Stimulated activated CD4-positive, alpha-beta T cell treated with anti-CD3 and anti-CD28 coated beads, TNF-alpha, amount 100 ng/mL, for 1 hour (primary cell): ENCODE measurements around the gene KRTAP1-5.
"Not testable (repeated sequence)": the region's sequence is repeated elsewhere in the genome, so short reads cannot be mapped to it uniquely, and the experiment has no call there.

ENCODE experiments used
- DNase-seq, 3 donors: peaks; one replicate each; pipeline ENCODE4 v3.0.0-alpha.2; 2020; ENCODE audit warnings: low read depth in 3 of 3, low spot score in 1 of 3

The KRTAP1-5 gene

GRCh38 chr17:41026715-41027471, at the start of gene KRTAP1-5:
TSS of gene KRTAP1-5 (minus strand) at chr17:41027208. CDS start at chr17:41027155, 53 bp downstream.
- DNase-seq, result no peak

GRCh38 chr17:41076788-41077187, 49.8 kb upstream of the KRTAP1-5 start:
- DNase-seq, result no peak

- no peak for DNase-seq
These were observed 46.7 kb upstream of the KRTAP1-5 start for GRCh38 chr17:41073676-41074075.

GRCh38 chr17:41071606-41072360, 44.8 kb upstream of the KRTAP1-5 start:
- no peak for DNase-seq

- DNase-seq, result no peak
These were observed 42.0 kb upstream of the KRTAP1-5 start for GRCh38 chr17:41069031-41069430.

GRCh38 chr17:41067281-41067680, 40.3 kb upstream of the KRTAP1-5 start:
- DNase-seq, result no peak

DNA sequence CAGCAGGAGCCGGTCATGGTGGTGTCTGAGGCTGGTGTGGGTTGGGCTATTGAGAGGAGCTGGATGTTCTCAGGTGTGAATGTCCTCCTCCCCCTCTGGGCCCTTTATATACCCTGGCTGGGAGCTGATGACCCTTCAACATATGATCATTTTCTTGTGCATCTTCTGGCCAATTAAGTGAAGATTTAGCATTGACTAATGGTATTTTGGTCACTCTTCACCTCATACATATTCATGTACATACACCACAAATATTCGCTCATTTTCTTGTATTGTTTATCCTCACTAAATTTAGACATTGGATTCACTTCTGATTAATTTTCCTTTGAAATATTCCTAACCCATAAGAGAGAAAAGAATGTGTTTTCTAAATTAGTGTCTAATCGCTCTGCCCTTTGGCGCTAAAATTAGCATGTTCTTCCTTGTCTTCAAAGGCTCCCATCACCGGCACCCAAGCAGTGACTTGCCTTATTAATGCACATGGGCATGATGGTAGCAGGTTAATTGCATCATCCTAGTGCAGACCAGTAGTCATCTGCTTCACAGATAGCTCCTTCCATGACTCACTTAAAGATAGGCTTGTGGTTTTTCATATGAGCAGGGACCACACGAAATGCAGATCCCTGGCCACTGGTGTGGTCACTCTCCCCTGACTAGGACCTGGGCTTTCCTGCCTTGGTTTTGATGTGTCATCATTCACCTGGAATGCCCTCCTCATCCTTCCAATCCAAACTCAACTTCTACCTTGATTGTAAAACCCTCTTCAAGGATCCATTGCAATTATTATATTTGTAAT, 39.0 kb upstream of the KRTAP1-5 start, which contains the start of gene KRTAP2-4:
Gene KRTAP2-4 (minus strand): TSS at position 51 of the 796 bp plus-strand sequence. CDS start 34 bp downstream, at position 17.
- DNase-seq, result no peak

DNA sequence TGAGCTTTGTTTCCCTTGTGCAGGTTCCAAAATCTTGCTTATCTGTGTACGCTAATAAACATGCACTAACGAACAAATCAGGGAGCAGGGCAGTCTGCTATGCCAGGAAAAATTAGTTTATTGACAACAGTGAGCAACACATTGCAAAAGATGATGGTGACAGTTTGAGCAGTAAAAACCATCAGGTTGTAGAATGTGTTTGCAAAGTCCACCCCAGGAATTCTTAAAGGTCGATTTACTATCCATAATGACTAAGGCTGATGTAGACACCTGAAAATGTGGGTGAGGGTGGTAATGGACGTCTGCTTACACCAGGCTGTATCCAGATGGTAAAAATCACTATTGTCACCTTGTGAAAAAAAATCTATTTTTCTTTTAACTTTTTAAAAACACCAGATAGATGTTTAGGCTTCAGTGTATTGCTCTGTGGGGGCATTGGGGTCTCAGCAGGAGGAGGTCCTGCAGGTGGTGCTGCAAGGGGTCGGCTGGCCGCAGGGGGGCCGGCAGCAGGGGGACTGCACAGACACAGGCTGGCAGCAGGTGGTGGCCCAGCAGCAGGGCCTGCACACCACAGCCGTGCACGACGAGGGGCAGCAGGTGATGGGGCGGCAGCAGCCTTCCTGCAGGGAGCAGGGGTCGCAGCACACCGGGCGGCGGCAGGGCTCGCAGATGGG, 38.1 kb upstream of the KRTAP1-5 start:
- not testable (repeated sequence) for DNase-seq

DNA sequence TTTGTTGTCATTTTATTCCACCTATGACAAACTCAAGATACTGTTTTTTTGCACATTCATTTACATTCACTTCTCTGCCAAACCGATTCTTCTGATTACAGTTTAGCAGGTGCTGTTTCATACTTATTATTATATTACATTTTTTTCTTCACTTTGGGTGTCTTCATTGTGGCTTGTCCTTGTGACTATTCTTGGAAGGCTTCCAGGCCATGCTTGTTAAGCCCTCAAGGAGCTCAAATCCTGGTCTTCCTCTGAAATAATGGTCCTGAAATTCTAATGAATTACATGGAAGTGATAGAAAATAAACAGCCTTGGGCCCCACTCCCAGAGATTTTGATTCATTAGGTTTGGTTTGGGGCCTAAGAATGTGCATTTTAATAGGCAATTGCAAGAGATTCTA, 37.3 kb upstream of the KRTAP1-5 start:
- no peak for DNase-seq

DNA sequence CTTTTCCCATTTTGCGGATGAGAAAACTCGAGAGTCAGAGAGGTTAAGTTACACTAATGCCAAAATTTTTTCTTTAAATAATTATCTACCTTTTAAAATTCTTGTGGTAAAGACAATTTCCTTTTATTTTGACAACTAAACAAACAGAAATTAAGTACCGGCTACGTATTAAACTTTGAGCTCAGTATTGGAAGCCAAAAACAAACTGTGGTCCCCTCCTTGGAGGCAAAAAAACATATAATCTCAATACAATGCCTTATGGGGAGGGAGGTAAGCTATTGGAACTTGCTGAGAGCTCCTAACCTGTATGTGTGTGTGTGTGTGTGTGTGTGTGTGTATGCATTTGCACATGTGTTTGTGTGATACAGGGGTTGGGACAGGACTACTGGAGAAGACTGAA, 36.4 kb upstream of the KRTAP1-5 start:
- no peak for DNase-seq

DNA sequence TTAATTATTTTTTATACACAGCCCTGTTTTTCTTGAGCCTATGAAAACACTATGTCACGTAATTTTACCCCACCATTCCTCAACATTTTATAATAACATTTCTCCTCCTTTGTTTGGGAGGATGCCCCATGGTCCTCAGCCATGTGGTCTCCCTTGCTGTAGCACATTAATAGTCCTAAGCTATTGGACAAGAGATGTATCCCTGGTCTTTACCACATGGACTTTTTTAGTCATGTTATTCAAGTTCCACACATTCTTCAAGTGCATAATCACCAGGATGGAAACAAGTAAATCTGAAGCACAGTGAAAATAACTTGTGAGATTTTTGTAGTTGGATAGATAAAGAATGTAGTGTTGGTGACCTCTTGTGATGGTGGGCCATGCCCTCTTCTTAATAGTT, 35.0 kb upstream of the KRTAP1-5 start:
- DNase-seq, result no peak

DNA sequence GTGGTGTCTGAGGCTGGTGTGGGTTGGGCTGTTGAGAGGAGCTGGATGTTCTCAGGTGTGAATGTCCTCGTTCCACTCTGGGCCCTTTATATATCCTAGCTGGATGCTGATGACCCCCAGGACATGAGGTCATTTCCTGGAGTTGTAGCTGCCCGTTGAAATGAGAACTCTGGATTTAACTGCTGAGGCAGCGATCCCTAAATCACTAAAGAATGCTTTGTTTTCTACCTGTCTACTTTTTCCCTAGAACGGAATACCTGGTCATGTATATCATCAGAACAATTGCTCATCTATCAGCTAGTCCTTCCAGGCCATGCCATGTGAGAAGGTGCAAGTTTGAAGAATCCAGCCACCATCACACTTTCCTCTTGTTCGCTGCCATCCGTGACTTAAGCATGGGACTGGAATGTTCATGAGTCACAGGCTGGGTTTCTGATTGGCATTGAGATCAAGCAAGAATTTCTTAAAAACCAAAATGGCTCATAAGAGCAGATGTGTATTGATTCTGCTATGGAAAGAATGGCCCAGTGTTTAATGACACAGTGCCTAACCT, 33.1 kb upstream of the KRTAP1-5 start, which contains the start of gene KRTAP2-3:
Gene KRTAP2-3 (minus strand): TSS at position 63 of the 553 bp plus-strand sequence. CDS start 64 bp downstream, outside the sequence.
- DNase-seq, result no peak

- not testable (repeated sequence) for DNase-seq
These were observed 32.5 kb upstream of the KRTAP1-5 start for GRCh38 chr17:41059276-41060051.

- no peak for DNase-seq
These were observed 31.7 kb upstream of the KRTAP1-5 start for GRCh38 chr17:41058741-41059140.

- no peak for DNase-seq
These were observed 30.5 kb upstream of the KRTAP1-5 start for GRCh38 chr17:41057547-41057946.

GRCh38 chr17:41055130-41055529, 28.1 kb upstream of the KRTAP1-5 start, which contains the start of gene KRTAP2-2:
TSS of gene KRTAP2-2 (minus strand) at chr17:41055230. CDS start at chr17:41055211, 19 bp downstream.
- not testable (repeated sequence) for DNase-seq

- DNase-seq, result not testable (repeated sequence)
These were observed 27.5 kb upstream of the KRTAP1-5 start for GRCh38 chr17:41054556-41054955.

DNA sequence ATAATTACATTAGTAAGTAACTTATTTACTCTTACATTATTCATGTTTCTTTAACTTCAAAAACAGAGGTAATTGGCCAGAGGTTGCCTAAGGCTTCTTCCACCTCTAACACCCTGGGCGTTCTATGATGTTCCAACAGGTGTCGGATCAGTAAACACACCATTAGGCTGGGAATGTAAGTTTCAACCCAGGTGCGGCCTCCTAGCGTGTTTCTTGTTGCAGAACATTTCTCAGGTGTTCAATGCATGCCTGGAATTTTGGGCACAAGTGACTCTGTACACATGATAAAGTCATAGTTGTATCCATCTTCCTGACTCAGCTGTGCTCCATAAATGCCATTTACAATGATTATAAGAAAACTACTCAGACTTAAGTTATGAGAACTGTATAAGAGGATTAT, 27.0 kb upstream of the KRTAP1-5 start:
- DNase-seq, result no peak

DNA sequence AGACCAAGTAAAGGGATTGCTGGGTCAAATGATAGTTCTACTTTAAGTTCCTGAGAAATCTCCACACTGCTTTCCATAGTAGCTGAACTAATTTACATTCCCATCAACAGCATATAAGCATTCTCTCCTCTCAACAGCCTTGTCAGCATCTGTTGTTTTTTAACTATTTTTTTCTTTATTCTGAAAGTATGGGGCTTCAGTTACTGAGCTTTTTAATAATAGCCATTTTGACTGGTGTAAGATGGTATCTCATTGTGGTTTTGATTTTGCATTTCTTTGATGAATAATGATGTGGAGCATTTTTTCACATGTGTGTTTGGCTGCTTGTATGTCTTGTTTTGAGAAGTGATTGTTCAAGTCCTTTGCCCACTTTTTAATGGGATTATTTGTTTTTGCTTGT, 25.6 kb upstream of the KRTAP1-5 start:
- no peak for DNase-seq

DNA sequence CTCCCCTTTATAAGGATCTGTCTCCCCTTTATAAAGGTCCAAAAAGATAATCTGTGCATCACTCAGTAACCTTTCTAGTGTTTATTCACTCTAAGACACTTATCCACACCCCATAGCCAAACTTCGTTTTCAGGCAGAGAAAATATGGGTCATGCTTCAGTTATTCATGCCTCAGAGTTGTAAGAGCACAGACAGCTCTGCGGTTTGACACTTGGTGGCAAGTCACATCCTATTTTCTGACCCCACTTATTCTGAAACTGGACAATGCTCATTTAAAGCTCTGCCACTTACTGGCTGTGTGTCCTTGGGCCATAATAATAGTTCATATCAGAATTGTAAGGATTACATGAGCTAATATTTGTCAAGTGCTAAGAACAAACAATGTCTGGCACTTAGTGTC, 22.1 kb upstream of the KRTAP1-5 start:
- no peak for DNase-seq
